Measurements from ENCODE around the gene ZNF516.

Gene ZNF516

GRCh38 chr18:76468345-76469304, 26.4 kb downstream of the ZNF516 start:
- DNase-seq (ENCODE audit: low spot score) = no peak

GRCh38 chr18:76467371-76468190, 27.5 kb downstream of the ZNF516 start:
- DNase-seq (ENCODE audit: low spot score) = no peak

- no peak for DNase-seq (ENCODE audit: low spot score)
Observed at GRCh38 chr18:76466410-76466991, 28.5 kb downstream of the ZNF516 start.

DNA sequence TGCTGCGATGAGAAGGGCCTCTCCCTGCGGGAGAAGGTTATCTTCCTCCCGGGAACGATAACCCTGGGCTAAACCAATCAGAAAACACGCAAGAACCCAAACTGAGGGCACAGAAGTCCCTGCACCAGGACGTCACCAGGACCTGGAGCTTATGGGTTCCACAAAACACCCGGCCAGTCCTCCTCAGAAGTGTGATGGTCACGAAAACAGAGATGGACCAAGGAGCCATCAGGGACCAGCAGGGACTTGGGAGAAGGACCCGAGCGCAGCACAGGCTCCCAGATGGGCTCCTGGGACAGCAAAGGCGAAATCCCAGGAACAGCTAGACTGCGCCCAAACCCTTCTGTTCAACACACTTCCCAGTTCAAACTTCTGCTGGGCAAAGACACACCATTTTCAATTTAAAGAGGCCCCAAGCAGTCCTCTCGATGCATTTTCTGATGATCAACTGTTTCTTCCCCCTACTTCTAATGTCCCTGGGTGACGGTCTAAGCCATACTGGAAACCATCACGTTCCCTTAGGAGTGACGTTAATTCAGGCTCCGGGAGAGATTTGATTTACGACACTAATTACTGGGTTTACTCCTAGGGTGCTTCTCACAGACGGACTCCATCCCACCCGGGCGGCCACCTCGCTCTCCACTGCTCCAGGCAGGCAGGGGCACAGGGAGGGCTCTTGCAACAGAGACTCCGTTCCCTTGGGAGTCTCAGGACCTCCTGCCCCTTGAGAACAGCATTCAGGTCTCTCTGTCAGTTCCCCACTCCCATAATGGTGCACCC, 29.2 kb downstream of the ZNF516 start:
- no peak for DNase-seq (ENCODE audit: low spot score)

- DNase-seq (ENCODE audit: low spot score) = no peak
Observed at GRCh38 chr18:76464281-76465259, 30.5 kb downstream of the ZNF516 start.

- no peak for DNase-seq (ENCODE audit: low spot score)
Observed at GRCh38 chr18:76463872-76464271, 31.2 kb downstream of the ZNF516 start.

DNA sequence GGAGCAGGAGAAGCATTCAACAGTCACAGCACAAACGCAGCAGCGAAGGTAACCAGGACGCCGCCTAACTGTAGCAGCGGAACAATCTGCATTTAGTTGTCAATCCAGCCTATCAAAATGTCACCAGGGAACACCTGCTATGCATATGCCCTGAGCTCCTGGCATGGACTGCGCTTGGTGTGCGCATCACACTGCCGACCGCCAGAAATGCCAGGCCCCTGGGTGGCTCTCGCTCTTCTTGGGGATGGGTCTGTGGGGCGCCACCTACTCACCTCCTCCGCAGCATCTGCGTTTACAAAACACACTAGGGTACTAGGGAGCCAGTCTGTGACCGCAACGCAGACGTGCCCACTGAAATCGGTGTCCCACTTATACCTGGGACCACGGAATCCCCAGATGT, 31.7 kb downstream of the ZNF516 start:
- DNase-seq (ENCODE audit: low spot score) = no peak

- DNase-seq (ENCODE audit: low spot score) = no peak
Observed at GRCh38 chr18:76462326-76462694, 32.7 kb downstream of the ZNF516 start.

DNA sequence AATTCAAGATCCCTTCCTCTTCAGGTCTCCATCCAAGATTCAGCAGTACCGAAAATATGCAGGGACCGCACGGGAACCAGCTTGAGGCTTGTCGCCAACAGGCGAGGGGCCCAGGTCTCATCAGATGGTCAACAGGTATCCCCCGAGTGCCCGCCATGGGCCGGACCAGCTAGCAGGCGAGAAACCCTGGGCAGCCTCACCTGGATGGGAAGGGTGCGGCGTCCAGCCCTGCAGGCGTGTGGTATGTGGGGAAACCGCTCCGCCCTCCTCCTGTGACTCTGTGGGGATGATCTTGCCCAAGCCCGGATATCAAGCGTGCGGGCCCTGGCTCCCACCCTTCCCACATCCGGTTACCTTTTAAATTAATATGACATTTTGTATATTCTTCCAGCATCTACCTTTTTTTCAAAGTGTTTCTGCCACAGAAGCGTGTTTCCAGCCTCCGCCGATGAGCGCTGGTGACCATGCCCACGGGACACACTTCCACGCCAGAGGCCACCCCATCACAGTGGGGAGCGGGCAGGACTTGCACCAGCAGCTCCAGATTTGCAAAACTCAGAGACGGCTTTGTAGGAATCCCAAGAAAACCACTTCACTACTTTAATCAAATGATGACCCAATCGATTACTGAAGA, 33.2 kb downstream of the ZNF516 start:
- no peak for DNase-seq (ENCODE audit: low spot score)

DNA sequence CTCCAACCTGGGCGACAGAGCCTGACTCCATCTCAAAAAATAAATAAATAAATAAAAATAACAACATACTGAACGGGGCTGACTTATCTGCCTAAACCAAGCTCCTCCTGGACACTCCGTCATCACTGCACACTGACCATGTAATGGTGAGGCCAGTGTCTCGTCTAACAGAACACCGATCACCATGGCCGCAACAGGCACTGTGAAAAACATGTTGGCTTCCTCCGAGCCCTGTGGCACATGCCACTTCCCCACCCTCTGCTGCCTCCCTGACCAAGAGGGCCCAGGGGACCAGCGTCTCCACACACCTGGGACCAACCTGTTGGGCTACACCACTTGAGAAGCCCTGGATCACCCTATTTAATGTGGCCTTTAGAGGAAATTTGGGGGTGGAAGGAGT, 33.9 kb downstream of the ZNF516 start:
- DNase-seq (ENCODE audit: low spot score) = no peak

GRCh38 chr18:76460482-76460881, 34.6 kb downstream of the ZNF516 start:
- DNase-seq (ENCODE audit: low spot score) = no peak

DNA sequence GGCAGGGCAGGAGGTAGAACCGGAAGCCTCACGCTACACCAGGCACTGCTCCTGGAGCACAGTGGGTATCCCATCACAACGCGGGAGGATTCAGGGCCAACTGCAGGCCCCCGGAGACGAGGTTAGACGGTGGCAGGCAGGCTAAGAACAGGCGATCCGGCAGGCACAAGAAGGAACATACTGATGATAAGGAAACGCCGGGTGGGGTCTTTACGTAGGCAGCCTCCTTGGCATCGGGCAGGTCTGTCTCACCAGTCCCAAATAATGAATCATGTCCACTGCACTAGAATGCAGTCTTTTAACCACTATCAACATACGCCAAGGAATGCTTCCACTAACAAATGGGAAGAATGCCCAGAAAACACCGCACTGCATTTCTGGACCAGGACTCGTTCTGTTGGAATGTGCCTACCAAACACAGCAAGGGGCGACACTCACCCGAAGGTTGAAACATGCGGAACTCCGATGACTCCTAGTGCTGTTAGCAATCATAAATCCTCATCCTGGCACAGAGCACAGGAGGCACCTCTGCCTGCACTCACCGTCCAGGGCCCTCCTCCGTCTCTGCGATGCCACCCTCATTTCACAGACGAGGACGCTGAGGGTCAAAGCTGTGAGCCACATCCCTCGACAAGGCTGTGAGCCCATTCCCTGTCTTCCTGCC, 35.2 kb downstream of the ZNF516 start:
- DNase-seq (ENCODE audit: low spot score) = no peak

DNA sequence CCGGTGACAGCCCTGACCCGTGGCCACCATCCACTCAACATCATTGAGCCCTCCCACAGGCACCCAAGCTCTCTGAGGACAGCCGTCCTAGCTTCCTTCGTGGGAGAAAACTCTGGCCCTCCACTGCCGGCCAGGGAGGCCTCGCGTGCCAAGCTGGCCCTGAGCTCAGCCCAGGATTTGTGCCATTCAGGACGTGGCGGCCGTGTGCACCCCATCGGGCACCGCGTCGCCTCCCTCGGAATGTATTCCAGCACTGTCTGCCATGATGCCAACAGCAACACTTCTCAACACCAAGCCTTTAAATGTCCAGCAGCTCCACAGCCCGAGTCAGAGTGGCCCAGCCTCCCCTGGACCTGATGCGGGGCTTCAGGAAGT, 35.7 kb downstream of the ZNF516 start:
- DNase-seq (ENCODE audit: low spot score) = no peak

- no peak for DNase-seq (ENCODE audit: low spot score)
Observed at GRCh38 chr18:76458522-76459311, 36.3 kb downstream of the ZNF516 start.

- DNase-seq (ENCODE audit: low spot score) = no peak
Observed at GRCh38 chr18:76457957-76458356, 37.1 kb downstream of the ZNF516 start.

DNA sequence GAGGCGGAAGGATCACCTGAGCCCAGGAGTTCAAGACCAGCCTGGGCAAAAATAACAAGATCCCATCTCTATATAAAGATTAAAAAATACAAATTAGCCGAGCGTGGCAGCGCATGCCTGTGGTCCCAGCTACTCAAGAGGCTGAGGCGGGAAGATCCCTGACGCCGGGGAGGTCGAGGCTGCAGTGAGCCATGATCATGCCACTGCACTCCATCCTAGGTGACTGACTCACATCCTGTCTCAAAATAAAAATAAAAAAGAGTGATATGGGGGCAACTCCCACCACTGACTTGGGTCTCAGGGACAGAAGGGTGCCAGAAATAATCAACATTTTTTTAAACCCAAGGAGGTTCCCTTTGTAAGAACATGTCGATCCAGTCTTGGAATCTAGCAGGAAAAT, 37.6 kb downstream of the ZNF516 start:
- no peak for DNase-seq (ENCODE audit: low spot score)

DNA sequence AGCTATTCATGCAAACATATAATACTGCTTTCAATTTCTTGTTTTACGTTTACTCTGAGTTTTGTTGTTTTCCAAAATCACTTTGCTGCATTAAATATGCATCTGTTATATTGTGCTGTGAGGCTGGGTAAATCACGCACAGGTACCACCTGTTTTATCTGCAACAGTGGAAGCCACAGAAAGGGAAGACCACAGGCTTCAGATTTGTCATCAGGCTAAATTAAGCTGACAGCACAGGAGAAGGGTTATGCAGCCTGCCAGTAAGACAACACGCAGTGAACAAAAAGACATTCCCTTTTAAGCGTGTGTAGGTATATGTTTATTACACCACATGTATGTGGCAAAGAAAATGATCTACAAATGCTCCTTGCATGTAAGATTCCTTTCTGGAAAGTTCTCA, 38.2 kb downstream of the ZNF516 start:
- no peak for DNase-seq (ENCODE audit: low spot score)

DNA sequence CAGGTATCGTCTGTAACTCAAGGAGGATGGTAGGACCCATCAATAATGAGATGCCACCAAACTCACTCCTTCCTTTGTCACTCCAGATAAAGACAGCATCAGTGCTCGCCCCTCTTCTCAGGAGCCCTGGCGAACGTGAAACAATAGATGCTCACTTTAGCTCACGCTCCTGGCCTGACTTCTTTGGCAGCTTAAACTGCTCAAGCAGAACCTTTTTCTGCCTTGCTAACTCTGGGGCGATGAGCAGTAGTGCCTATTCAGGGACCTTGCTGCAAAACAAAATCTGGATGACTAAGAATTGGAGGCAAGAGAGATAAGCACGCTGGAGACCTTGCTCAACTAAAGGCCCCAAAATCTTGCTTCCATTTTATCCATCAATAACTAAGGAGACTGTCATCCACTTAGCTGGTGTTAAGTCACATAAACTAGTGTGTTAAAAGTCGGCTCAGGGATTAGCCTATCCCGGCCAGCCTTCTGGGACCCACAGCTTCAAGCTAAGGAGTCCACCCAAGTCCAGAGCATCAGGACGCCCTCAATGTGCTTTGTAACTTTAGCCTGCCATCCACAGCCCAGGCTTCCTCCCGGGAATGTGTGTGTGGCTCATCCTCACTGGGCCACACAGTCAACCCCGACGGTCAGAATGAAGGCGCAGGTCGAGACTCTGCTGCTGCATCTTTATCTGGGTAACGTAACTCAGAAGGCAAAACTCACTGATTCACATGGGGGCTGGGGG, 38.9 kb downstream of the ZNF516 start:
- peak; percentile 42 for DNase-seq (ENCODE audit: low spot score)

All from D341Med (cell line).